ENCODE data around the gene MDN1.

Gene MDN1

GRCh38 chr6:89669002-89669401, 150.6 kb downstream of the MDN1 start:
- no peak for DNase-seq (ENCODE audit: low read depth)
- TF ChIP-seq, protein P1, sequence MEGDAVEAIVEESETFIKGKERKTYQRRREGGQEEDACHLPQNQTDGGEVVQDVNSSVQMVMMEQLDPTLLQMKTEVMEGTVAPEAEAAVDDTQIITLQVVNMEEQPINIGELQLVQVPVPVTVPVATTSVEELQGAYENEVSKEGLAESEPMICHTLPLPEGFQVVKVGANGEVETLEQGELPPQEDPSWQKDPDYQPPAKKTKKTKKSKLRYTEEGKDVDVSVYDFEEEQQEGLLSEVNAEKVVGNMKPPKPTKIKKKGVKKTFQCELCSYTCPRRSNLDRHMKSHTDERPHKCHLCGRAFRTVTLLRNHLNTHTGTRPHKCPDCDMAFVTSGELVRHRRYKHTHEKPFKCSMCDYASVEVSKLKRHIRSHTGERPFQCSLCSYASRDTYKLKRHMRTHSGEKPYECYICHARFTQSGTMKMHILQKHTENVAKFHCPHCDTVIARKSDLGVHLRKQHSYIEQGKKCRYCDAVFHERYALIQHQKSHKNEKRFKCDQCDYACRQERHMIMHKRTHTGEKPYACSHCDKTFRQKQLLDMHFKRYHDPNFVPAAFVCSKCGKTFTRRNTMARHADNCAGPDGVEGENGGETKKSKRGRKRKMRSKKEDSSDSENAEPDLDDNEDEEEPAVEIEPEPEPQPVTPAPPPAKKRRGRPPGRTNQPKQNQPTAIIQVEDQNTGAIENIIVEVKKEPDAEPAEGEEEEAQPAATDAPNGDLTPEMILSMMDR (IDR thresholded peaks at IDR 0.05; ENCODE audit: low read depth, low read length, missing control alignments): no peak
- no peak overlapping the region for H3K4me3 ChIP-seq (ENCODE audit: low read depth, low read length)

GRCh38 chr6:89667872-89668556, 151.6 kb downstream of the MDN1 start:
- TF ChIP-seq, protein P1 (IDR thresholded peaks at IDR 0.05; ENCODE audit: low read depth, low read length, missing control alignments): no peak
- DNase-seq (ENCODE audit: low read depth): no peak
- no peak overlapping the region for H3K4me3 ChIP-seq (ENCODE audit: low read depth, low read length)

GRCh38 chr6:89662659-89663223, 156.9 kb downstream of the MDN1 start:
- no peak for DNase-seq (ENCODE audit: low read depth)
- TF ChIP-seq, protein P1 (IDR thresholded peaks at IDR 0.05; ENCODE audit: low read depth, low read length, missing control alignments): no peak
- H3K4me3 ChIP-seq (ENCODE audit: low read depth, low read length): no peak overlapping the region

DNA sequence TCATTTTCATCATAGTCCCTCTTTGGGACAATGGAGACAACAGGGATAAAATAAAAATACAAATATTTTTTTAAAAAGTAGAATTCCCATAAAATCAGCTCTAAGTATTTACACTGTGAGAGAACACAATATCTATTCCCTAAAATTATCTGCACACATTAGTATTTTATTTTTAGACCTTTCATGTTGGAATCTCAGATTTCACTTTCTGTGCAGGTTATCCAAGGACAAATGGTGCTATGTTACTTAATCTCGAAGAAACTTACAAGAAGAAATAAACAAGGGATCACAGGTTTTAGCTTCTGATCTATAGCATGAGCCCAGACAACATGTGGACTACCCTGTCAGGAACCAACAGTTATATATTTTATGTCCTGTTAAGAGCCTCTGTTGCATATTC, 158.0 kb downstream of the MDN1 start:
- DNase-seq (ENCODE audit: low read depth): no peak
- TF ChIP-seq, protein P1 (IDR thresholded peaks at IDR 0.05; ENCODE audit: low read depth, low read length, missing control alignments): no peak

GRCh38 chr6:89660981-89661380, 158.6 kb downstream of the MDN1 start:
- H3K4me3 ChIP-seq (ENCODE audit: low read depth, low read length): no peak overlapping the region
- TF ChIP-seq, protein P1 (IDR thresholded peaks at IDR 0.05; ENCODE audit: low read depth, low read length, missing control alignments): no peak
- no peak for DNase-seq (ENCODE audit: low read depth)

More for the DNA sequence above, 158.0 kb downstream of the MDN1 start:
- no peak overlapping the region for H3K4me3 ChIP-seq (ENCODE audit: low read depth, low read length)

GRCh38 chr6:89657445-89658158, 162.0 kb downstream of the MDN1 start:
- DNase-seq (ENCODE audit: low read depth): no peak
- H3K4me3 ChIP-seq (ENCODE audit: low read depth, low read length): no peak overlapping the region
- TF ChIP-seq, protein P1 (IDR thresholded peaks at IDR 0.05; ENCODE audit: low read depth, low read length, missing control alignments): no peak
